HG03571 (cell line): ENCODE measurements around the gene WHRN.

Source experiments
- ATAC-seq: cut with Tn5 transposase; IDR thresholded peaks from one replicate; pipeline ENCODE4 v1.9.1; 2021; ENCODE audit not compliant: unreplicated experiment

Gene WHRN

DNA sequence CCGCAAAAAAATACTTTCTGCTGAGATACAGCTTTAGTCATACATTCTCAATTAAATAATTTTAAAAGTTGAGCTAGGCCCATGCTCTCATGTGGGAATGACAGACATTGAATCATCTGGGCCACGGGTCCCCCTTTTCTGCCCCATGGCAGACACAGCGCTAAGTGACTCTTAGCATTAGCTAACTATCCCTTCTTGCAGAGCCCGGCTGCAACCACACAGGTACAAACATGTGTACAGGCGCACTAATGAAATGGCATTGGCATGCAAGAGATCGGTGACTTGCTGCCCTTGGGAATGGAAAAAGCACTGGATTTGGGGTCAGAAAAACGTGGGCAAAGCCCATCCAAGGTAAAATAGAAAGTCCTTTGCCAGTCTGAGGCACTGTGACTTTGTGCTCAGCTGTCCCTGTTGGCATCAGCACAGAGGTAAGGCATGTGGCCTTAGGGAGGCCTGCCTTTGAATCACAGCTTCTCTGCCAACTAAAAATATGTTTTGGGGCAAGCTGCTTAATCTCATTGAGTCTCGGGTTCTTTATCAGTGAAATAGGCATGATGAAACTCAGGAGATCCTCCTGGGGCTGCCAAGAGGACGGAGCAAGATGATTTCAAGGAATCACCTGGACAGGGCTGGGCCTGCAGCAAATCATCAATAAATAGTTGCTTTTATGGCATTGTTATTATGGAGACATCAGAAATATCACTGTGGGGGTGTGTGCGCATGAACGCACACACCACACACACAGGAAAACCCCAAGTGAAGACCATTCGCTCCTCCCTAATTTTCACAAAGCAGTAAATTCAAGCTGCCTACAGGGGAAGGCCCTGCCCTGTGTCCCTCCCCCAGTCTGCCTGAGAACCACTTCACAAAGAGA lies 54.2 kb downstream of the WHRN start:
- ATAC-seq, result no peak

DNA sequence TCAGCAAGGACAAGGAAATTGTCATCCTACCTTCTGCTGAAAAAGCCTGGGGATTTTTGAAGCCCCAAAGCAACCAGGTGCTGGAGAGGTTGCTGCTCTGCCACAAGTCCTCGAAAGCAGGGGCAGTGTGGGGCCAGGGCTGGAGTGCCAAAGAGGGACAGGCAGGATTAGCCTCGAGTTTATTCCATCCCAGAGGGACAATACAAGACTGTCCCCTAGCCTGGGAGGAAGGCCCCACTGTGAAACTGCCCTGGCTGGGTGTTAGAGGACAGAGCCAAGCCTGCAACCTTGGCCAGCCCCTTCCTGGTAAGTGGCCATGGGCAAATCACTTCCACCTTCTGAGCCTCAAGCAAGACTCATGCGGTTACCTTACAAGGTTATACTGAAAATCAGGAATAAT lies 55.1 kb downstream of the WHRN start:
- ATAC-seq, result no peak

DNA sequence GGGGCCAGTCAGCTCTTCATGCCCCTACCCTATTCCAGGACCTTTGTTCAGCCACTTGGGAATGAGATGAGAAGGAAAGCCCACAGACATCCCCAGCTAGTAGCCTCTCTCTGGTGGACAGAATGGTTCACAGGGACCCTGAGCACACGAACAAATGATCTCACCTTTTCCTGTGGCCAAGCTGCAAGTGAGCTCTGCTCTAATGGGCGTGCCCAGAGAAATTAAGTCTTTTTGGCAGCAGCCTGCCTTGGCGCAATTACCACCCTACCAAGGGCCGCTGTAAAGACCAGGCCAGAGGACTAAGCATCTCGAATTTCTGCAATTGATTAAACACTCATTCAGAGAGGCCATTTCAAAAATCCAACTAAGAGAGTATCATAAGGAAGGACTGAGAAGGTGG lies 56.0 kb downstream of the WHRN start:
- no peak for ATAC-seq

DNA sequence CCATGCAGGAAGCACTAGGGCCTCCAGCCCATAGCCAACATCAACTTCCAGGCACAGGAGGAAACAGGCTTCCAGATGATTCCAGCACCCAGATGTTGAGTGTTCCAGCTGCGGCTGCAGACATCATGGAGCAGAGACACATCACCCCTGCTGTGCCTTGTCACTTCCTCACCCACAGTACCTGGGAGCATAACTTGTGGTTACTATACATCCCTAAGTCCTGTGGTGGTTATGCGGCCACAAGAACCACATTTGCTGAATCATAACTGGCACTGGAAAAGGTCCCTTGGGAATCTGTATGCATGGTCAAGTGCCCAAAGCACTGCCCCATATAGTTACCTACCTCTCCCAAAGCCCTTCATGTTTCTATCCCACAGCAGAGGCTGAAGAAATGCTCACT lies 56.6 kb downstream of the WHRN start:
- no peak for ATAC-seq

DNA sequence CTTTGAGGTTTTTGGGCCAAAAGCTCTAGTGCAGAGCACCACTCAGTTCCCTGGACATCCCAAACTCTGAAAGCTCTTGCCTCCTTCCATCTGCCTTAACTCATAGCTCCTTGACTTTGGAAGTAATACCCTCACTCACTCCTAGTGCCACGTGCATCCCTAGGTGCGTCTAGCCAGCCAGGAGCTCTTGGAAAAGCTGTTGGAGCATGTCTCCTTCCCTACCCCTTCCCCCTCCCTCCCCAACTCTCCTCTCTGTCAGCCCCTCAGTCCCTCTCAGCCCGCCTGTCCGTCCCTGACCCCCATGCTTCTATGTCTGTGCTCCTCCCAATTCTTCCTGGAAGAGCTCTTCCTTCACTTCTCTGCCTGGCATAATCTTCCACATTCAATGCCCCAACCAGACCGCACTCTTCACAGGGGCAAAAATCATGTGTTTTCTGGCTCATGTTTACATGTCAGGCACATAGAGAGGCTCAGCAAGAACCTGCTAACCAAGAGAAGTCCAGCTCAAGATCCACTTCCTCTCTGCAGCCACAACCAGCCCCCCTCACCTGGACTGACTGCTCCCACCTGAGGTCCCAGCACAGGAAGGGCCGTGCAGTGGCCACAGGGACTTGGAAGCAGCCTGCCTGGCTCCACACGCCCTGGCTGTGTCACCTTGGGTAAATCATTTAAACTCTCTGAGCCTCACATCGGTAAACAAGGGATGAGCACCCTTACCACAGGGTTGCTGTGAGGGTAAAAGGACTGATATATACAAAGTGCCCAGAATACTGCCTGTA lies 58.4 kb downstream of the WHRN start:
- no peak for ATAC-seq

DNA sequence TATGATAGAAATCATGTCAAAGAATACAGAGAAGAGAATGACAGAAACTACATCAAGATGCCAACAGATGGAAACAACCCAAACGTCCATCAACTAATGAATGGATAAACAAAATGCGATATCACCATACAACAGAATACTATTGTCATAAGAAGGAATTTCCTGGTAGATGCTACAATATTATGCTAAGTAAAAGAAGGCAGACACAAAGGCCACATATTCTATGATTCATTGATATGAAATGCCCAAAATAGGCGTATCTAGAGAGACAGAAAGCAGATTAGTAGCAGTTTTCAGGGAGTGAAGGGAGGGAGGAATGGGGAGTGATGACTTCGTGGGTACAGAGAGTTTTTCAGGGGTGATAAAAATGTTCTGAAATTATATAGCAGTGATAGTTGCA lies 59.2 kb downstream of the WHRN start:
- no peak for ATAC-seq

DNA sequence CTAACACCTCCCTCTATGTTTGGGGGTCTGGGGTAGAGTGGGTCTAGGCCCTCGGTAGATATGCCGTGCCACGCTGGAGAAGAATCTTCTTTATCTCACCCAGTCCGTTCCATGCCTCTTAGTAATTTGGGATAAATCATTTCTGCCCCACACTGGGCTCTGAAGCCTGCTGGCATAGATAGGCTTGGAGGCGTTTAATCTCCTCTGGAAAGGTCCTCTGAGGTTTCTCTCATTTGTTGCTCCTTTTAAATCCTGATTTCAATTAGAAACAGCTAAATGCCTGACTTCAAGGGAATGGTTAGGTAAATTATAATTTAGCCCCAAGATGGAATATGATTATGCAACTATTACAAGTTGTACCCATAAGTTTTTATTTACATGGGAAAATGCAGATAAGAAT lies 59.7 kb downstream of the WHRN start:
- no peak for ATAC-seq

DNA sequence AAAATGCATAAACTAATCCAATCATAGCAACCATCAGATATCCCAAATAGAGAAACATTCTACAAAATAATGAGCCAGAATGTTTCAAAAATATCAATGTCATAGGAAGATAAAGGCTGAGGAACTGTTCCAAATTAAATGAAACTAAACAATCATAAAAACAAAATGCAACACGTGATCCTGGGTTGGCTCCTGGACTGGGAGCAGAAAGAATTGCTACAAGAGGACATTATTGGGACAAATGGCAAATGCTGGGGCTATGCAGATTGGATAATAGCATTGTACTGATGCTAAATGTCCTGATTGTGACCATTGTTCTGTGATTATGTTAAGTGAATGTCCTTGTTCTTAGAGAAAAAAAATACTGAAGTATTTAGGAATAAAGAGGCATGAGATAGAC lies 63.3 kb downstream of the WHRN start:
- ATAC-seq, result no peak

DNA sequence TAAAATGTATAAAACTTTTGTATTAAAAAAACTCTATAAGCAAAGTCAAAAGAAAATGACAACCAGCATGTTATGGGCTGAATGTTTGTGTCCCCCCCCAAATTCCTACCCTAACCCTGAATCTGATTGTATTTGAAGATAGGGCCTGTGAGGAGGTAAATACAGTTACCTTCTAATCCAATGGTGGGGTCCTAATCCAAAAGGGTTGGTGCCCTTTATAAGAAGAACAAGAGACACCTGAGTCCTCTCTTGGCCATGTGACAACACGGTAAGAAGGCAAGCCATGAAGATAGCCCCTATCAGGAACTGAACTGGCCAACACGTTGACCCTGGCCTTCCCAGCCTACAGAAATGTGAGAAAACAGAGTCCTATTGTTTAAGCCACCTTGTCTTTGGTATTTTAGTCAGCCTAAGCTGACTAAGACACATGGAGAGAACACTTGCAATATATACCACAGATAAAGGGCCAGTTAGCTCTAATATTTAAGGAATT lies 67.8 kb downstream of the WHRN start:
- no peak for ATAC-seq

DNA sequence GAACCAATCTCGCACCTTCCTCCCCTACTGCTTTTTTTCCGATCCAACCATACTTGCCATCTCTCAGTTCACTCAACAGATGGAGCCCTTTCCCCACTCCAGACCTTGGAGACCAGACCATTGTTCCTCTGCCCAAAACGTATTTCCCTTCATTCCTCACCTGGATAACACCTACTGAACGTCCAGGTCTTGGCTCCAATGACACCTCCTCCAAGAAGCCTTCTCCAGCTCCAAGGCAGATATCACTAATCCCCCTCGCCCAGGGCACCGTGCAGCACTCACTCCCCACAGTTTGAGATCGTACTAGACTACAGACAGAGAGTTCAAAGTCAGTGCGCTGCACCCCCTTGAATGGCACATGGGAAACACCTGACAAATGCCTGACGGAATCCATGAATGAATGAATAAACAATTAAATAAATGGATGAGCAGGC lies 70.4 kb downstream of the WHRN start:
- no peak for ATAC-seq

DNA sequence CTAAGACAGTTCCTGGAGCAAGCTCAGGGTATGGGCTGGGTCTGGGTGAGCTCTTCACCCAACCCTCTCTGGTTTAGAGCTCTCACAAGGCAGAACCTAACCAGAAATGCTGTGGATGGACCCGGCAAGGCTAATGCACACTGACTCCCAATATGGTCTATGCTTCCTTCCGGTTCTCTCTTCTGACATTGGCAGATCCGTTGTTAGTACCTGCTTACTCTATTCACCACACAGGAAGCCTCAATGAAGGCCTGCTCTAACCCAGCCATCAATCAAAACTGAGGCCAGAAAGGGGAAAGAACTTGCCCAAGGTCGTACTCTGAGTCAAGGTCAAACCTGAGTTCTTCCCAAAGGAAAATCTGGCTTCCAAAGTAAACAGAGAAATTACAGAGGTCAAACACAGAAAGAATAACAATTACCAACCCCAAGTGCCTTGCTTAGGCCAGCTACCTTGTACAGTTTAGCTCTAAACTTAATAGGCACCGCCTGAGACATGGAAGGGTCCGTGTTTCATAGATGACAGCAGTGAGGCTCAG lies 71.5 kb downstream of the WHRN start:
- ATAC-seq, result no peak

DNA sequence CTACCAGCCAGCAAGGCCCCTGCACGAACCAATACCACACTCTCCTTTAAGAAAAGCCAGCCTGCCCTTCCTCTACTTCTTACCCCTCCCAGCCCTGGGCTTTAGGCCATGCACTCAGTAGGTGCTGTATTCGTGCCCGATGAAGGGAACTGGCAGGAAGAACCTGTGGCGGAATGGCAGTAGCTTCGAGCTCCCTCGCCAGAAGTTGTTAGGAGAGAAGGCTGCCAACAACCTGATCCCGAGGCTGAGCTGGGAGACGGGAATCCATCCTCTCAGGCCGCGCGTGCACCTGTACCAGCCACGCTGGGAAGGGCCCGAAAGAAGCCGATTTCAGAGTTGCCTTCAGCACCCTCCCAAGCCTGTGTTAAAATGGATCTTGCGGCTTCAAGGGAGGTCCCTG lies 72.2 kb downstream of the WHRN start:
- no peak for ATAC-seq

DNA sequence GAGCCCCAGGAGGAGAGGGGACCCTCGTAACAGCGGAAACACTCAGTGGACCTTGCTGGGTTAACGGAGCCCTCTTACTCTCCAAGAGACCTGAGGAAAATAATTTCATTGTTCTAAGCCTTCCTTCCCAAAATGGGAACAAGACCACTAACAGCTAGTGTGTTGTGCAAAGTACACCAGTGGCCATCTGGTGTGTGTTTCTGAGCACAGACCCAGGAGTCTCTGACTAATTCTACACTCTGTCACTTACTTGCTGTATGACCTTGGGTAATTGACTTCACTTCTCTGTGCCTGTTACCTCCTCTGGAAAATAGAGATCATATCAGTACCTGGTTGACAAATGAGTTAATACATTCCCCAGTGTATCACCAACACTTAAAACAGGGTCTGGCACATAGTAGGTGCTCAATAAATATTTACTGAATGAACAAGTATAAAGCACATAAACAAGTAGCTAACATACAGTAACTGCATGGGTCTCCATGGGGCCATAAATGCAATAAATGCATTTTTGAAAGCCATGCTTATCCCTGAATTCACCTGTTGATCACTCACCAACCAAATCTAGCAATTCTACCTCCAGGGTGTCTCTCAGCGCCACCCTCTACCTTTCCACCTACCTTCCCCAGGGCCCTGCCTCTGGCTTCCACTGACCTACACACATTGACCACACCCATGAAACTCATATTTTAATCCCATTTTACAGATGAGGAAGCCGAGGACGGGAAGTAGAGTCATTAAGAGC lies 72.8 kb downstream of the WHRN start:
- ATAC-seq, result no peak

DNA sequence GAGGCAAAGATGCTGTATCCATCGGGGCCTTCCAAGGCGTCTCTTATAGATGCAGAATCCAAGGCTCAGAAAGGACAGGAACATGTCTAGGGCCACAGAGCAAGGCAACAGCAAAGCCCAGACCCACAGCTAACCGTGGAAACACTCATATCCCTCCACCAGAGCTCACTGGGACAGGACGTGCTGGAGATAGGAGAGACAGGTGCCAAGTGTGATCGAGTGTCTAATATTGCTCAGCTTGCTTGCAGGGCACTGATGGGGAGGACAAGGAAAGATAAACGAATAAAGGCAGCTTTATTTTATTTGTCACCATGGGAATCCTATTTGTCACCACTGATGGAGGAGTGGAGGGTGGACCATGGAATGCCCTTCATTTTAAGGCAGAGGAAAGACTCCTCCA lies 73.5 kb downstream of the WHRN start:
- no peak for ATAC-seq

DNA sequence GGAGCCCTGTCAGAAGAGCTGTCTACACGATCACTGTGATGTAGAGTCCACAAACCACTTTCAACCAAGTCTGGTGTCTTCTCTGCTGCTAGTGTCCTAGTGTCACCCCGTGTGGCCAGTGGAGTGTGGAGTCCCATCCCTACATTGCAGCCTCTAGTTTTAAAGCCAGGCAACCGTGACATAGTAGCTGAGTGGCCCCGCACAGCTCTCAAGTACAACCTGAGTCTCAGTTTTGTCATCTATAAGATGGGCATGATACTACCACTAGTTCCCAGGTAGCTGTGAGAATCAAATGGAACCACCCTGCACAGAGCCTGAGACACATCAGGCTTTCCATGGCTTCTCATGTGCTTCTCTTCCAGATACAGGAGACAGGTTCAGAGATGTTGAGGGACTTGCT lies 74.3 kb downstream of the WHRN start:
- ATAC-seq, result no peak

DNA sequence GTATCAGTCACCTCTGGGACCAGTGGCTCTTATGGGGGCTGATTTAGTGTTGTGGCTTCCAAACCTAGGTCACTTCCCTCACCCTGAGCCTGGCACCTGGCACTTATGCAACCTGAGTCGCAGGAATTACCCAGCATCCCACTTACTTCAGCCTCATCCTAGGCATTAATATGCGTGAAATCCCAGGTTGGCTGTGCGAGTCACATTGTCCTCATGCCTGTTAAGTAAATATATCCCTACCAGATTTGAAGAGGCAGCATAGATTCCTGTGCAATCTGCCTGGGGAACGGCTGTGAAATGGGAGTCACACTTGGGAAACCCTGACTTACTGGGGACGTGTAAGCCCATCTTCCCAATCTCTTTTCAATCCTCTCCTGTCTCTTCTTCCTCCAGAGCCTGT lies 74.8 kb downstream of the WHRN start:
- no peak for ATAC-seq

DNA sequence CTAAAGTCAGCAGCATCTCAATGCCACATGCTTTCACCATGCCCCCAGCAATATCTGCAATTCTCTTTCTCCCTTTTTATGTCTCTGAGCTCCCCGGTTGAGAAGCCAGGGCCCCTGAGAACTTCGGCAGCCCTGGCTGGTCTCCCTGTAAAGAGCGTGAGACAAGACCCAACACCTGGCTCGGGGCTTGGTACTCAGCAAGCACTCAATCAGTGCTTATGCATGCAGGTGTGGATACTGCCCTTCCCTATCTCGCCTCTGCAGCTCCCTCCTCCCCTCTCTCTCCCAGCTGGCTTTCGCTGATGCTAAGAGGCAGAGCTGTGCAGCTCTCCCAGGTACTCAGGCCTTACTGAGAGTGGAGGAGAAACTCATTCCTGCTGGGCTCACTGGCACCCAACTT lies 75.8 kb downstream of the WHRN start:
- no peak for ATAC-seq

DNA sequence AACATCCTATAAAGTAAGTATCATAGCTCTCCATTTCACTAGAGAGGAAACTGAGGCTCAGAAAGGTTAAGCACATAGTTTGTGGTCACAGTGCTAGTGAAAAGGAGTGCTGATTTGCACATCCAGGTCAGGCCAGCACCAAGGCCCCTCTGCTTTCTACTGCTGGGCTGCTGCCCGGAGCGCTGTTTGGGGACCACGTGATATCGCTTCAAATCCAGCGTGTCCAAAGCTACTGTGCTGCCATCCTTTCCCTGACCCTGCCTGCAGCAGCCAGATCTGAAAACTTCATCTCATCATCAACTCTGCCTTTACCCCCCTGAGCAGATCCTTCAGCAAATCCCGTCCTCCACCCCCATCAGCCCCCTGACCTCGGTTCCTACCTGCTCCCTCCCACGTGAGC lies 76.8 kb downstream of the WHRN start:
- ATAC-seq, result no peak

DNA sequence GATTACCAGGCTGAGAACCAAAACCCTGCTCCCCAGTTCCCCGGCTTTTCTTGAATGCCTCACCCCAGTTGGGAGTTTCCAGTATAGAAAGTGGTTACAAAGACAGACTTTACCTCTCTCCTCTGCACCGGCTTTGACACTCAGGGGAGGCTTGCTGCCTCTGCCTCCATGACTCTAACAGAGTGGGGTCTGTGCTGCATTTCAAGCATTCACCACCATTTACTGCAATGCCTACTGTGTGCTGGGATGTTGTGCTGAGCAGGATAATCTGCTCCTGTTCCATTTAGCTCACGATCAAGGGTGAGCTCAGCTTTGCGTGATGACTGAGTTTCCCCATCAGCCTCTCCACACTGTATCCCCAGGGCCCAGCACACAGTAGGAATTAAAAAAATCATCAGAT lies 77.6 kb downstream of the WHRN start:
- no peak for ATAC-seq

DNA sequence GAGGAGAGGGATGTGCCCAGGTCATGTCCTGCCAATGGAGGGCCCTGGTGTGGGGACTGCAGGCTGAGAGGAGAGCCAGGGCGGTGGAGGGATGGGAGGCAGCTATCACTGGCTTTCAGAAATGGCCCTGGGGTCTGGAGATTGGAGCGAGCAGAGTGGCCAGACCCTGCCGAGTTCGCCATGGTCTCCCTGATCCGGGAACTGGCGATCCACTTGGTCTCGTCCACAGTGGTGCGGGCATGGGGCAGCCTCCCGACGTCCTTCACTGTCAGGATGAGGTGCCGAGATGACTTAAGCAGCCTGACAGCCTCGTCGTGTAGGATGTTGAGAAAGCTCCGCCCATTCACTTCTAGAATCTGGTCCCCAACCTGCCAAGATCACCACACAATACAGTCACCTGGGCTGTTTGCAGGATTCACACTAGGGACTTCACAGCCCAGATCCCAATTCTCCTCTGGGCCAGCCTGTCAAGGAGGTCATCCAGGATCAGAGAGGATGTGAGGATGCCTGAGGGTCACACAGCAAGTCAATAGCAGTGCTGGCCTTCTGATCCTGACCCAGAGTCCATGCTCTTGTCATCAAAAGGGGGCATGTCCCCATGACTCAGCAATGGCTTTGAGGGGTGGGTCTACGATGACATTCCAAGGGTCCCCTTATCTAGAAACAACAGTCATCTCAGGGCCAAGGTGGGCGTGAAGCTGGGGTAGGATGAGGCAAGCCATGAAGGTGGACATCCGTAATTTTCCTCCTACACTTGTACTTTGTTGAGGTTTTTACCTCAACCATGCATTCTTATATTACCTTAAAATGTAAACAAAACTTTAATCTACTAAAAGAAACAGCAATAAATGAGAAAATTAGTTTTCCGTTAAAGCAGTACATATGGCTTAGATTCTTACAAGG lies 79.0 kb downstream of the WHRN start:
- ATAC-seq, result no peak
